GM10847 (cell line): ENCODE data around the gene HNMT.

Experiments used
- POLR2A ChIP-seq: IDR thresholded peaks from 2 replicates; pipeline ENCODE4 v1.6.1; 2011; ENCODE audit not compliant: insufficient read length; ENCODE audit errors: extremely low read depth

Gene HNMT

GRCh38 chr2:138035608-138036217 lies 71.4 kb downstream of the HNMT start:
- no peak for TF ChIP-seq POLR2A

GRCh38 chr2:138036522-138036921 lies 72.2 kb downstream of the HNMT start:
- no peak for TF ChIP-seq POLR2A

GRCh38 chr2:138037090-138037489 lies 72.8 kb downstream of the HNMT start:
- no peak for TF ChIP-seq POLR2A

GRCh38 chr2:138040616-138041015 lies 76.3 kb downstream of the HNMT start:
- no peak for TF ChIP-seq POLR2A

- no peak for TF ChIP-seq POLR2A
Observed at GRCh38 chr2:138042311-138042710, 78.0 kb downstream of the HNMT start.

- no peak for TF ChIP-seq POLR2A
Observed at GRCh38 chr2:138058427-138058826, 94.2 kb downstream of the HNMT start.

- TF ChIP-seq POLR2A = no peak
Observed at GRCh38 chr2:138059487-138060300, 95.4 kb downstream of the HNMT start.

- TF ChIP-seq POLR2A = no peak
Observed at GRCh38 chr2:138060301-138060635, 96.0 kb downstream of the HNMT start.

- no peak for TF ChIP-seq POLR2A
Observed at GRCh38 chr2:138061961-138062360, 97.7 kb downstream of the HNMT start.

- no peak for TF ChIP-seq POLR2A
Observed at GRCh38 chr2:138063181-138063580, 98.9 kb downstream of the HNMT start.
